ENCODE measurements around the gene MTCL1. TPM values are rescaled to one million over a fixed set of nuclear protein-coding genes. Genes with fewer than 3 reads are reported as not detected.

Gene MTCL1
- polyA plus RNA-seq, 3 donors, result not detected

DNA sequence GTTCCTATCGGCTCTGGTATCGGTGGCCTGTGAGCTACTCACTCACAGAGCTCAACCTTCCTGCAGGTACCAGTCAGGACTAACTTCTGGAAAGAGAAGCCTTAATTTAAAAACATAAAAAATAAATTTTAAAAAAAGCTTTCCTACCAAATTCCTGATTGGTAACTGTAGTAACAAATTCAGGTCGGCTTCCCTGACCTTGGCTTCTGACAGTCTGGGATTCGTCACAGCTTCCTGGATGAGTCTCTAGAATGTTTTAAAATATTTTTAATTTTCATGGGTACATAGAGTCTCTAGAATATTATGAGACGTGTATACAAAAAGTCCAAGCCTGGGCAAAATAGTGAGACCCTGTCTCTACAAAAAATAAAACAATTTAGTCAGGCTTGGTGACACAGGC is 45.0 kb upstream of the MTCL1 start:
- Mint-ChIP-seq H3K27me3 (ENCODE audit: low read depth in 3 of 3) (peaks cover 8 to 15% (median 12%) of the 10 kb centered on the region in 3 donors), H3K27ac (peak overlapping the region in 1 of 7 donors; percentile 37), H3K4me1 (peaks cover 8% of the 10 kb centered on the region), H3K4me3 (no peak overlapping the region), H3K9me3 (peaks cover 0 to 2% (median 0%) of the 10 kb centered on the region in 7 donors), H3K36me3 (no peaks in the 10 kb centered on the region)
- no peaks in the 10 kb centered on the region for H4K20me1 ChIP-seq (ENCODE audit: insufficient read depth, low read length)
- DNase-seq, result no peak
- H3K4me3 ChIP-seq (replicated peaks in 1 of 3; ENCODE audit: low read depth in 2 of 3, low read length in 3 of 3), result no peak overlapping the region
- H3K9ac ChIP-seq (ENCODE audit: insufficient read depth, low read length, poor library complexity, severe bottlenecking), result no peak overlapping the region
- H3K4me2 ChIP-seq (replicated peaks; ENCODE audit: extremely low read depth, low read length, poor library complexity, severe bottlenecking), result no peak overlapping the region
- no peaks in the 10 kb centered on the region for H3K79me2 ChIP-seq (ENCODE audit: insufficient read depth, low read length)
- peaks cover 0 to 3% of the 10 kb centered on the region in 2 donors for H3K4me1 ChIP-seq (ENCODE audit: control insufficient read depth in 1 of 2, insufficient read depth in 2 of 2, low read length in 2 of 2)
- no peaks in the 10 kb centered on the region for H3K9me3 ChIP-seq (replicated peaks in 1 of 2; ENCODE audit: control insufficient read depth in 1 of 2, insufficient read depth in 1 of 2, low read length in 2 of 2)
- no peak for TF ChIP-seq CTCF (IDR thresholded peaks at IDR 0.05)
- H3K36me3 ChIP-seq (replicated peaks in 1 of 2; ENCODE audit: control insufficient read depth in 1 of 2, insufficient read depth in 2 of 2, low read length in 2 of 2), result no peaks in the 10 kb centered on the region
- no peak overlapping the region for H3K27ac ChIP-seq (ENCODE audit: low read depth in 1 of 2, low read length in 2 of 2)
- no peak overlapping the region for H2AFZ ChIP-seq (ENCODE audit: insufficient read depth, low read depth, low read length, poor library complexity, severe bottlenecking)
- WGBS (ENCODE audit: insufficient coverage), result 100% methylated on average over 2 of the region's 5 CpGs
- intact Hi-C loops (cut with micrococcal nuclease), result no loop called here
- peaks cover 0 to 4% of the 10 kb centered on the region in 2 donors for H3K27me3 ChIP-seq (ENCODE audit: control insufficient read depth in 2 of 2, insufficient read depth in 2 of 2, low read length in 2 of 2)

GRCh38 chr18:8661754-8662559 is 43.4 kb upstream of the MTCL1 start:
- peaks cover 8% of the 10 kb centered on the region for H3K4me1 Mint-ChIP-seq
- H3K79me2 ChIP-seq (ENCODE audit: insufficient read depth, low read length), result no peaks in the 10 kb centered on the region
- no peak overlapping the region for H3K4me2 ChIP-seq (replicated peaks; ENCODE audit: extremely low read depth, low read length, poor library complexity, severe bottlenecking)
- H3K4me3 ChIP-seq (replicated peaks in 1 of 3; ENCODE audit: low read depth in 2 of 3, low read length in 3 of 3), result no peak overlapping the region
- H3K27me3 Mint-ChIP-seq (ENCODE audit: low read depth in 3 of 3), result peaks cover 8 to 14% (median 12%) of the 10 kb centered on the region in 3 donors
- H3K4me3 Mint-ChIP-seq, result peak overlapping the region in 1 of 2 donors; percentile 36
- H3K4me1 ChIP-seq (ENCODE audit: control insufficient read depth in 1 of 2, insufficient read depth in 2 of 2, low read length in 2 of 2), result peaks cover 0 to 3% of the 10 kb centered on the region in 2 donors
- no peak overlapping the region for H3K27ac ChIP-seq (ENCODE audit: low read depth in 1 of 2, low read length in 2 of 2)
- no peaks in the 10 kb centered on the region for H3K9me3 ChIP-seq (replicated peaks in 1 of 2; ENCODE audit: control insufficient read depth in 1 of 2, insufficient read depth in 1 of 2, low read length in 2 of 2)
- H3K36me3 ChIP-seq (replicated peaks in 1 of 2; ENCODE audit: control insufficient read depth in 1 of 2, insufficient read depth in 2 of 2, low read length in 2 of 2), result no peaks in the 10 kb centered on the region
- TF ChIP-seq CTCF (IDR thresholded peaks at IDR 0.05), result no peak
- H3K27me3 ChIP-seq (ENCODE audit: control insufficient read depth in 2 of 2, insufficient read depth in 2 of 2, low read length in 2 of 2), result peaks cover 0 to 4% of the 10 kb centered on the region in 2 donors
- WGBS (ENCODE audit: insufficient coverage), result 44% methylated on average over 14 of the region's 18 CpGs
- intact Hi-C loops (cut with micrococcal nuclease), result no loop called here
- H3K9me3 Mint-ChIP-seq, result peaks cover 0 to 2% (median 0%) of the 10 kb centered on the region in 7 donors
- no peak overlapping the region for H3K9ac ChIP-seq (ENCODE audit: insufficient read depth, low read length, poor library complexity, severe bottlenecking)
- H2AFZ ChIP-seq (ENCODE audit: insufficient read depth, low read depth, low read length, poor library complexity, severe bottlenecking), result peak overlapping the region; percentile 15
- no peak for DNase-seq
- no peaks in the 10 kb centered on the region for H4K20me1 ChIP-seq (ENCODE audit: insufficient read depth, low read length)
- H3K27ac Mint-ChIP-seq, result no peak overlapping the region
- H3K36me3 Mint-ChIP-seq, result no peaks in the 10 kb centered on the region
